Stimulated activated naive CD4-positive, alpha-beta T cell treated with Interleukin-2 at 50 U/mL for 16 hours (primary cell): Measurements from ENCODE around the gene MYO7A.

ENCODE experiments used
- DNase-seq: peaks from one replicate; lab custom pipeline; 2025; lab: John Stamatoyannopoulos, UW

Gene MYO7A

GRCh38 chr11:77111946-77112345, 16.1 kb upstream of the MYO7A start:
- DNase-seq = no peak

- DNase-seq = no peak
These were observed 15.2 kb upstream of the MYO7A start for GRCh38 chr11:77112641-77113381.

GRCh38 chr11:77113382-77114088, 14.5 kb upstream of the MYO7A start:
- no peak for DNase-seq

GRCh38 chr11:77114089-77114463, 14.0 kb upstream of the MYO7A start:
- DNase-seq = no peak

- no peak for DNase-seq
These were observed 12.8 kb upstream of the MYO7A start for GRCh38 chr11:77115181-77115611.

- DNase-seq = no peak
These were observed 12.1 kb upstream of the MYO7A start for GRCh38 chr11:77115956-77116355.

GRCh38 chr11:77117492-77117891, 10.6 kb upstream of the MYO7A start:
- no peak for DNase-seq

- no peak for DNase-seq
These were observed 10.0 kb upstream of the MYO7A start for GRCh38 chr11:77118086-77118485.

- no peak for DNase-seq
These were observed 9.1 kb upstream of the MYO7A start for GRCh38 chr11:77118971-77119370.

GRCh38 chr11:77119531-77119936, 8.5 kb upstream of the MYO7A start:
- DNase-seq = no peak

- DNase-seq = no peak
These were observed 7.5 kb upstream of the MYO7A start for GRCh38 chr11:77120571-77120970.

GRCh38 chr11:77121096-77121640, 6.9 kb upstream of the MYO7A start:
- no peak for DNase-seq

GRCh38 chr11:77121876-77122575, 6.0 kb upstream of the MYO7A start:
- no peak for DNase-seq

- DNase-seq = no peak
These were observed 5.4 kb upstream of the MYO7A start for GRCh38 chr11:77122576-77123212.

GRCh38 chr11:77123591-77123990, 4.5 kb upstream of the MYO7A start:
- no peak for DNase-seq

- DNase-seq = no peak
These were observed 4.0 kb upstream of the MYO7A start for GRCh38 chr11:77124041-77124440.

GRCh38 chr11:77124488-77124887, 3.6 kb upstream of the MYO7A start:
- no peak for DNase-seq

- no peak for DNase-seq
These were observed 2.9 kb upstream of the MYO7A start for GRCh38 chr11:77125191-77125590.

- no peak for DNase-seq
These were observed 2.4 kb upstream of the MYO7A start for GRCh38 chr11:77125695-77126094.

GRCh38 chr11:77126156-77126775, 1.8 kb upstream of the MYO7A start:
- no peak for DNase-seq

GRCh38 chr11:77126861-77127234, 1.2 kb upstream of the MYO7A start:
- DNase-seq = no peak
